GM21529 (cell line): Measurements from ENCODE around the gene CARD14.
A peak's percentile ranks its signal among the peaks of the same experiment; 100 is the strongest.

Source experiments
- ATAC-seq: cut with Tn5 transposase; IDR thresholded peaks from one replicate; pipeline ENCODE4 v1.9.1; 2021; ENCODE audit not compliant: unreplicated experiment

Gene CARD14

DNA sequence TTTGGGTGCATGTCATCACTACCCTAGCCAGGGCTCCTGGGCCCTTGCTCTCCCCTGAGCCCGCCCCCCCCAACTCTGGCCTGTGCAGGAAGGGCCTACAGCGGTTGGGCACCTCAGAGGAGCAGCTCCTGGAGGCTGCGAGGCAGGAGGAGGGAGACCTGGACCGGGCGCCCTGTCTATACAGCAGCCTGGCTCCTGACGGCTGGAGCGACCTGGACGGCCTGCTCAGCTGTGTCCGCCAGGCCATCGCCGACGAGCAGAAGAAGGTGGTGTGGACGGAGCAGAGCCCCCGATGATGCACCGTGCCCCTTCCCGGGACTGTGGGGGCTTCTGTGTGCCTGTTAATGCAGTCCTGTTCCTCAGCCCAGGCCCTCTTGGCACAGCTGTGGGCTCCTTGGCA, 38.2 kb downstream of the CARD14 start:
- no peak for ATAC-seq

GRCh38 chr17:80209765-80210164, 39.9 kb downstream of the CARD14 start:
- no peak for ATAC-seq

GRCh38 chr17:80210348-80211108, 40.7 kb downstream of the CARD14 start:
- no peak for ATAC-seq

- ATAC-seq, result no peak
Measured at GRCh38 chr17:80212109-80212508, 42.3 kb downstream of the CARD14 start.

DNA sequence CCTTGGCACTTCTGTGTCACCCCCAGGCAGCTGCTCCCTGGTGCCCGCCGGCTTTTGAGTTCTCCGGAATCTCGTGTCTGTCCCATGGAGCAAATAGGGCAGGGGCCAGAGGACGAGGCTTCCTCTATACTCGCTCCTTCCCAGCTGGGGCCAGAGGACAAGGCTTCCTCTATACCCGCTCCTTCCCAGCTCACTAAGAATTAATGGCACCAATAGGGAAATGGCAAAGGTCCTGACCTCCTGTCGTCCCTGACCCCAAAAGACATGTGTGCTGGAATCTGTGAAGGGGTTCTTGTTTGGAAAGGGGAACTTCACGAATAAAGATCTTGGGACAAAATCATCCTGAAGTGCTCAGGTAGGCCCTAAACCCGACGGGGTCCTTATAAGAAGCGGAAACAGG, 42.7 kb downstream of the CARD14 start:
- no peak for ATAC-seq

DNA sequence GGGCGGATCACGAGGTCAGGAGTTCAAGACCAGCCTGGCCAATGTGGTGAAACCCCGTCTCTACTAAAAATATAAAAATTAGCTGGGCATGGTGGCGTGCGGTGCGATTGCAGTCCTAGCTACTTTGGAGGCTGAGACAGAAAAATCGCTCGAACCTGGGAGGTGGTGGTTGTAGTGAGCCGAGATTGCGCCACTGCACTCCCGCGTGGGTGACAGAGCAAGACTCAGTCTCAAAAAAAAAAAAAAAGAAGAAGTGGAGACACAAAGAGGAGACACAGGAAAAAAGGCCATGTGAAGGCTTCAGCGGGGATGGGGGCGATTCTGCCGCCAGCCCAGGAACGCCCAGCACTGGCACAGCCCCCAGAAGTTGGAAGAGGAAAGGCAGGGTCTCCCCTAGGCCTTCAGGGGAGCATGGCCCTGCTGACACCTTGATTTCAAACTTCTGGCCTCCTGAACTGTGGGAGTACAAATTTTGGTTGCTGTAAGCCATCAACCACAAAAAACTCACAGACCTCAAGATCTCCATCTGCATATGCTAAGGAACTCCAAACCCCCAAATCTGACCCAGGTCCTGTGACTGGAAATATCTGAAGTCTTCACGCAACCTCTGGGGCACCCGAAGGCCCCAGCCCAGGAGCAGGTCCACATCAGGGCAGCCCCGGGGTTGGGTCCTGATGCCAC, 43.3 kb downstream of the CARD14 start:
- ATAC-seq, result no peak

GRCh38 chr17:80213643-80213975, 43.8 kb downstream of the CARD14 start:
- no peak for ATAC-seq

DNA sequence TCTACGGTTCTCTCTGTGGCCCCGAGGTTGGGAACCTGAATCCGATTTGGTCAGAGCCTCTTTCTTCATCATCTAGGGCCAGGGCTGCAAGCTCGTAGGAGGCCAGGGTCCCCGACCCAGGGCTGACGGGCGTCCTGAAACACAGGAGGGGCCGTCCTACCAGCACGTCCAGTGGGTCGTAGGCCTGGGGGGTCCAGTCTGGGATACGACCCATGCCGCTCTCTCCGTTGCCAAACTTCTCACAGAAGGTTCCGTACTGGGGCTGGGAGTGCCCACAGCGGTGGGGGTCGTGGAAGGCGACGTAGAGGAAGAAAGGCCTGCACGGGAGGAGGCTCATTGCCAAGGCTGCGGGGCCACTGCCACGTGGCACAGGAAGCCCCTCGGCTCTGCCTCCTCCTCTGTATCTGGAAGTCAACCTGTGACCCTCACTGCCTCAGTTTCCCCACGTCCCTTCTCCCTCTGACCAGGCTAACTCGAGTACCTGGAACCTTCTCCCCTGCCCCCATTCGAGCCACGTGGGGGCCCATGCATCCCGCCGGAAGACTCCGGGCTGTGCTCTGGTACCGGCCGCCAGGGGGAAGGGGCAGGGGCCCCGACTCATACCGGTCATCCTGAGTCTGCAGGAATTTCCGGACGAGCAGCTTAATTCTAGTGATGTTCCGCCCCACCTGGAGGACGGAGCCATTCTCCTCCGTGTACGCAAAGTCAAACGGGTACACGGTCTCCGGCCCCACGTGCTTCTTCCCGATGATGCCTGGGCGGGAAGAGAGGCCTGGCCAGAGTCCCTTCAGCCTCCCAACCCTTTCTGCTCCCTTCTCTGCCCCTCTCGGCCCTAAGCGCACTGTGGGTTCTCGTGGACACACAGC, 44.4 kb downstream of the CARD14 start:
- ATAC-seq, result no peak

DNA sequence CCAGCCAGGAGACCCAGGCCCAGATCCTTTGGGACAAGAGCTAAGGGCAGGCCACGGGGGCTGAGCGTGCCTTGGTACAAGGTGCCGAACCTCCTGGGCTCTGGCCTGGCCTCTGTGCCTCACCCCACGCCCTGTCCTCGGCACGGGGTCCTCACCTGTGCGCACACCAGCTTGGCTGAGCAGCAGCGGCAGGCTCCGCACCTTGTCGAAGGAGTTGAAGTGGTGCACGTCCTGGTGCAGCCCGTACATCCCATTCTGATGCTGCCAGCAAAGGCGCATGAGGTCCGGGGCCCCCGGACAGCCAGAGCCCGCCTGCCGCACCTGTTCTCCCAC, 45.0 kb downstream of the CARD14 start:
- ATAC-seq, result no peak

DNA sequence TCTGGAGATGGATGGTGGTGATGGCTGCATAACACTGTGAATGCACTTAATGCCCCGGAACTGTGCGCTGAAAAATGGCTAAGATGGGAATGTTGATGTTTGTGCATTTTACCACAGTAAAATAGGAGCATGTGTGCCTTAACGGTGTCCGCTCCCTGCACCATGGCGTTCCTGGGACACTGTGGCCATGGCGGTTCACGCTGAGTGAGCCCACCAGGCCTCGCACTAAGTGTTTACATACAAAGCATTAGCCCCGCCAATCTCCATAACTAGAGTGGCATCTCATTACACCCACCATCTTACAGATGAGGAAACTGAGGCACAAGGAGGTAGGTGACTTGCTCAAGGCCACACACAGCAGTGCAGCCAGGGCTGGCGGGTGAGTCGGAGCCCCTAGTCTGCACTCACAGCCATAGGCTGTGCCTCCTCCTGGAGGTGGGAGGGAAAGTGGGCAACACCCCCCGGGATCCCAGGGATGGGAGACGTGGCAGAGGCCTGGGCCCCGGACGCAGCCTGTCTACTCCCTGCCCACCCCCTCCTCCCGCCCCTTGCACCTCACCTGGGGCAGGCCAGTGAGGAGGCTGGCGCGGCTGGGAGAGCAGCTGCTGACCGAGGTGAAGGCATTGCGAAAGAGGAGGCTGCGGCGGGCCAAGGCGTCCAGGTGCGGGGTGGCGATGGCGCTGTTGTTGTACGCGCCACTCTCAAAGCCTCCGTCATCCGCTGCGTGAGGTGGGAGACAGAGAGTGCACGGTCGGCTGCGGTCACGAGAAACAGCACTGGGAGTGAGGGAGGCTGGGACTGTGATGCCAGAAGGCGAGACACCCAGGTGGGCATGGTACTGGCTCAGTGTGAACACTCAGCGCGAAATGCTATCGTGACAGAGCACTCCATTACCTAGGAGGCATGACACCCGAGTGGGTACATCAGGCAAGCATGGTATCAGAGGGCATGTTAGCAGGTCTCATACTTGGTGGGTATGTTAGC, 46.9 kb downstream of the CARD14 start:
- ATAC-seq, result no peak

DNA sequence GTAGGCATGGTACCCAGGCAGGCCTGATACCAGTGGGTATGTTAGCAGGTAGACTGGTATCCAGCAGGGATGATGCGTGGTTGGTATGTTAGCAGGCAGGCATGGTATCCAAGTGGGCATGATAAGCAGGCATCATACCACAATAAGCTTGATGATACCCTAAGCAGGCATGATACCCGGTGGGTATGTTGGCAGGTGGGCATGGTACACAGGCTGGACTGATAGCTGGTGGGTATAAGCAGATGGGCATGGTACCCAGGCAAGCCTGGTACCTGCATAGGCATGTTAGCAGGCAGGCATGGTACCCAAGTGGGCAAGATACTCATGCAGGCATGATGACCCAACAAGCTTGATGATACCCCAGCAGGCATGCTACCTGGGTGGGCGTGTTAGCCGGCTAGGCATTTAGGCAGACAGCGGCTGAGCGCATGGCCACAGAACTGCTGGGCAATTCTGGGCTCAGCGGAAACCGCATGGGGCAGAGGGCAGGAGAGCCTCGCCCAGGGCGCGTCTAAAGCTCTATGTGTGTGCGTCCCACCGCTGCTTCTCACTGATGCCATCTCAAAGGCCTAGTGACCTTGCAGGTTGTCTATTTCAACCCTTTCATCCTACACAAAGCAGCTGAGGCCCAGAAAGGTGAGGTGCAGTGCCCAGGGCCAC, 48.0 kb downstream of the CARD14 start:
- no peak for ATAC-seq

DNA sequence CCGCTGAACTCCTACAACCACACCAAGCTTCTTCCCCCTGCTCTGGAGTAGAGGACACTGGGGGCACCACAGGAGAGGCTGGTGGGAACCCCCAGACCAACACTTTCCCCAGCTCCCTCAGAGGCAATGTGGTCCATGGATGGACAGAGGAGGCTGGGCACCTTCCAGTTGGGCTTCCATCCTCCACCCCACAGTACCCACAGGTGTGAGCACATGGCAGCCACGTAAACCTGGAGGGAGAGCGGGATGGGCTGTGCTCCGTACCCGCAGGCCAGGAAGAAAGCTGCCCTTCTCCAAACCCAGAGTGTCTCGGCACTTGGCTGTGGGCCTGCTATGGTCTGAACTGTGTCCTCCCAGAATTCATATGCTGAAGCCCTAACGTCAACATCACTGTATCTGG, 48.6 kb downstream of the CARD14 start:
- no peak for ATAC-seq

- peak; percentile 71 for ATAC-seq
Measured at GRCh38 chr17:80219013-80219762, 49.4 kb downstream of the CARD14 start.

DNA sequence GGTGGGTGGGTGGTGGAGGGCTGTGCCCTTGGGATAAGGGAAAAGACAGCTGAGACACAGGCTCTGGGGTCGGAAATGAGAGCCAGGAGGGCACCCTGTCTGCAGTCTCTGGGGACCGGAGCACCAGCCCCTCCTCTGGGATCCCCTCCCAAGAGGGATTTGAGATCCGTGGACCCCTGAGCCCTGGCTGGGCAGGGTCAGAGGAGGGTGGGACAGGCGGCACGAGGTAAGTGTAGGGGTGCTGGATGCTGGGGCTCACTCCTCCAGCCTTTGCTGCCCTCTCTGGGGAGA, 49.9 kb downstream of the CARD14 start:
- peak; percentile 23 for ATAC-seq

DNA sequence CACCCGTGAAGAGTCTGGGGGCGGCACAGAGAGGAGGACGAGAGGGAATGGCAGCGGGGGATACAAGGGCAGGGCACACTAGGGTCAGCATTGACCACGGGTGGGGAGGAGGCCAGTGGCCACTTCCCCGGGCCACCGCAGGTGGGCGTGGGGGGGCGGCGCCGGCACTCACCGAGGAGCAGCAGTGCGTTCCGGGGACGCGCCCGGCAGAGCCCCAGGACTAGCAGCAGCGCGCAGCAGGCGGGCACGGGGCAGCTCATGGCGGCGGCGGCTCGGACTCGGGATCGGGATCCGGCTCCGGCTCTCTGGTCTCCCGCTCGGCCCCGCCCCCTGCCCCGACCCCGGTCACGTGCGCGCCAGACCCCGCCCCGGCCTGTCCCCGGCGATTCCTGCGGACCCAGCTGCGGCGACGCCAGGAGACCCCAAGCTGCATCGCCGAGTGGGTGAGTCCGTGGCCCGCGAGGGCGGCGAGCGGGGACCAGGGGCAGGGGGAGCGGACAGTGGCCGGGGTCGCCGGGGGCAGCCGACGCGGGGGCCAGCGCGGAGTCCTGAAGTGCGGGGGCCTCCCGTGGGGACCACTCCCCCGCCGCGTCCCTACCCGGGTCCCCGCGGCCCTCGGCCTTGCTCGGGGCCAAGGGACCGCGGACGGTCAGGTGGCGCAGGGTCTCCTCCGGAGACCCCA, 50.4 kb downstream of the CARD14 start, which contains the start of the genes SGSH and SLC26A11:
SGSH (minus strand) TSS at position 280 of the 682 bp plus-strand sequence; CDS start at position 260, 20 bp downstream.
SLC26A11 (plus strand) TSS at position 374 of the 682 bp plus-strand sequence. CDS start 1,134 bp downstream, outside the sequence.
- peak; percentile 34 for ATAC-seq

- ATAC-seq, result no peak
Measured at GRCh38 chr17:80220736-80221215, 50.9 kb downstream of the CARD14 start.

- no peak for ATAC-seq
Measured at GRCh38 chr17:80221351-80222105, 51.7 kb downstream of the CARD14 start.
